Hepatocyte (in vitro differentiated cells): ENCODE data around the gene PRKCA.

Source experiments
- CTCF ChIP-seq: fragments of 200-600 bp; sonication (generic); IDR thresholded peaks from 2 replicates; pipeline ENCODE4 v1.5.1; 2016; ENCODE audit warnings: antibody characterized with exemption, mild to moderate bottlenecking; ENCODE audit not compliant: poor library complexity
- EZH2 ChIP-seq: fragments of 200-600 bp; sonication (generic); IDR thresholded peaks from 2 replicates; pipeline ENCODE4 v1.6.1; 2016; ENCODE audit warnings: antibody characterized with exemption, mild to moderate bottlenecking, borderline replicate concordance
- EZH2phosphoT487 ChIP-seq: fragments of 200-600 bp; sonication (generic); IDR thresholded peaks from one replicate; pipeline ENCODE4 v1.6.1; 2018; ENCODE audit warnings: antibody characterized with exemption, mild to moderate bottlenecking, low read depth, moderate library complexity; ENCODE audit not compliant: unreplicated experiment, severe bottlenecking

- TF ChIP-seq CTCF (no peak), EZH2 (no peak), EZH2phosphoT487 (no peak)
These were observed 384.2 kb downstream of the PRKCA start for GRCh38 chr17:66686601-66687000.
